ENCODE measurements around the gene TMEM40.

DNA sequence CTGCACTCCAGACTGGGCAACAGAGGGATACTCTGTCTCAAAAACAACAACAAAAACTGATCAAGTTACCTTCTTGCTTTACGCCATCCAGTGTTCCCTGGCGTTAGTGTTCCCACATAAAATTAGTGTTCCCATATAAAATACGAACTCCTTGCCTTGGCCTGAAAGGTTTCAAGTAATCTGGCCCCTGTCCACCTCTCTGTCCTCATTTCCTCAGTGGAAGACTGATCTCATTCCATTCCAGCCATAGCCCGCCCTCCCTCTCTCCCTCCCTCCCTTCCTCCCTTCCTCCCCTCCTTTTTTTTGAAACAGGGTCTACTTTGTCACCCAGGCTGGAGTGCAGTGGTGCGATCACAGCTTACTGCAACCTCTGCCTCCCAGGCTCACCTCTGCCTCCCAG, 34.6 kb upstream of the TMEM40 start:
- TF ChIP-seq, protein P1, sequence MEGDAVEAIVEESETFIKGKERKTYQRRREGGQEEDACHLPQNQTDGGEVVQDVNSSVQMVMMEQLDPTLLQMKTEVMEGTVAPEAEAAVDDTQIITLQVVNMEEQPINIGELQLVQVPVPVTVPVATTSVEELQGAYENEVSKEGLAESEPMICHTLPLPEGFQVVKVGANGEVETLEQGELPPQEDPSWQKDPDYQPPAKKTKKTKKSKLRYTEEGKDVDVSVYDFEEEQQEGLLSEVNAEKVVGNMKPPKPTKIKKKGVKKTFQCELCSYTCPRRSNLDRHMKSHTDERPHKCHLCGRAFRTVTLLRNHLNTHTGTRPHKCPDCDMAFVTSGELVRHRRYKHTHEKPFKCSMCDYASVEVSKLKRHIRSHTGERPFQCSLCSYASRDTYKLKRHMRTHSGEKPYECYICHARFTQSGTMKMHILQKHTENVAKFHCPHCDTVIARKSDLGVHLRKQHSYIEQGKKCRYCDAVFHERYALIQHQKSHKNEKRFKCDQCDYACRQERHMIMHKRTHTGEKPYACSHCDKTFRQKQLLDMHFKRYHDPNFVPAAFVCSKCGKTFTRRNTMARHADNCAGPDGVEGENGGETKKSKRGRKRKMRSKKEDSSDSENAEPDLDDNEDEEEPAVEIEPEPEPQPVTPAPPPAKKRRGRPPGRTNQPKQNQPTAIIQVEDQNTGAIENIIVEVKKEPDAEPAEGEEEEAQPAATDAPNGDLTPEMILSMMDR (IDR thresholded peaks at IDR 0.05 in 4 of 5, conservative IDR thresholded peaks at IDR 0.05 in 1 of 5), result no peak
- no peak for TF ChIP-seq POLR2A (IDR thresholded peaks at IDR 0.05)
